Trophoblast cell (in vitro differentiated cells and primary cell): ENCODE results near the gene CD1B.

ENCODE experiments used
- DNase-seq, 2 donors: peaks; one replicate each; pipeline ENCODE4 v3.0.0-alpha.2; 2016
- H2AFZ ChIP-seq: 2 replicates; pipeline ENCODE4 v1.6.1; 2013; ENCODE audit warnings: low read length, moderate library complexity, mild to moderate bottlenecking; ENCODE audit not compliant: insufficient read depth, poor library complexity
- H2AK5ac ChIP-seq: 2 replicates; pipeline ENCODE4 v1.6.1; 2013; ENCODE audit warnings: mild to moderate bottlenecking, low read length
- H2BK120ac ChIP-seq: 2 replicates; pipeline ENCODE4 v1.6.1; 2013; ENCODE audit warnings: low read length, mild to moderate bottlenecking, moderate library complexity; ENCODE audit not compliant: insufficient read depth, poor library complexity
- H2BK12ac ChIP-seq: 2 replicates; pipeline ENCODE4 v1.6.1; 2013; ENCODE audit warnings: mild to moderate bottlenecking, low read length, moderate library complexity
- H2BK5ac ChIP-seq: 2 replicates; pipeline ENCODE4 v1.6.1; 2013; ENCODE audit warnings: low read length, low read depth, moderate library complexity, mild to moderate bottlenecking; ENCODE audit not compliant: poor library complexity
- H3K14ac ChIP-seq: 2 replicates; pipeline ENCODE4 v1.6.1; 2013; ENCODE audit warnings: mild to moderate bottlenecking, low read length
- H3K18ac ChIP-seq: 2 replicates; pipeline ENCODE4 v1.6.1; 2013; ENCODE audit warnings: mild to moderate bottlenecking, low read length
- H3K23ac ChIP-seq: 2 replicates; pipeline ENCODE4 v1.6.1; 2013; ENCODE audit warnings: low read length
- H3K27ac ChIP-seq: 2 replicates; pipeline ENCODE4 v1.5.1; 2013; ENCODE audit warnings: low read depth, mild to moderate bottlenecking, inconsistent platforms, low read length, moderate library complexity
- H3K27me3 ChIP-seq: 2 replicates; pipeline ENCODE4 v1.6.1; 2013; ENCODE audit warnings: inconsistent platforms, mild to moderate bottlenecking, low read length, moderate library complexity; ENCODE audit not compliant: insufficient read depth
- H3K36me3 ChIP-seq, 2 experiments: 1 replicate in 1 of 2; 2 replicates in 1 of 2; pipeline ENCODE4 v1.6.1; 2013; ENCODE audit warnings: low read length in 2 of 2, mild to moderate bottlenecking in 2 of 2, moderate library complexity in 1 of 2; ENCODE audit not compliant: insufficient read depth in 2 of 2, control insufficient read depth in 1 of 2
- H3K4ac ChIP-seq: 2 replicates; pipeline ENCODE4 v1.6.1; 2013; ENCODE audit warnings: low read depth, mild to moderate bottlenecking, low read length, moderate library complexity
- H3K4me1 ChIP-seq, 2 experiments: 1 replicate in 1 of 2; 2 replicates in 1 of 2; pipeline ENCODE4 v1.6.1; 2013; ENCODE audit warnings: low read length in 2 of 2, mild to moderate bottlenecking in 2 of 2, moderate library complexity in 1 of 2; ENCODE audit not compliant: insufficient read depth in 2 of 2, control insufficient read depth in 1 of 2
- H3K4me2 ChIP-seq: 2 replicates; pipeline ENCODE4 v1.6.1; 2013; ENCODE audit warnings: inconsistent platforms, mild to moderate bottlenecking, low read length, moderate library complexity
- H3K4me3 ChIP-seq: 2 replicates; pipeline ENCODE4 v1.5.1; 2013; ENCODE audit warnings: mild to moderate bottlenecking, low read depth, low read length, inconsistent platforms
- H3K79me1 ChIP-seq: one replicate; pipeline ENCODE4 v1.6.1; 2013; ENCODE audit warnings: low read length
- H3K79me2 ChIP-seq: 2 replicates; pipeline ENCODE4 v1.6.1; 2013; ENCODE audit warnings: low read length, mild to moderate bottlenecking; ENCODE audit not compliant: control insufficient read depth, insufficient read depth, poor library complexity
- H3K9ac ChIP-seq: 2 replicates; pipeline ENCODE4 v1.6.1; 2013; ENCODE audit warnings: mild to moderate bottlenecking, low read length
- H3K9me3 ChIP-seq: 2 replicates; pipeline ENCODE4 v1.6.1; 2013; ENCODE audit warnings: low read depth, mild to moderate bottlenecking, control low read depth, inconsistent platforms, low read length; ENCODE audit not compliant: insufficient read depth
- H4K12ac ChIP-seq: 2 replicates; pipeline ENCODE4 v1.6.1; 2013; ENCODE audit warnings: low read depth, mild to moderate bottlenecking, low read length, moderate library complexity
- H4K8ac ChIP-seq: 2 replicates; pipeline ENCODE4 v1.6.1; 2013; ENCODE audit warnings: low read depth, mild to moderate bottlenecking, low read length, moderate library complexity
- H4K91ac ChIP-seq: one replicate; pipeline ENCODE4 v1.6.1; 2013; ENCODE audit warnings: low read depth, mild to moderate bottlenecking, low read length, moderate library complexity
- WGBS: extraction: QIAGEN DNeasy Blood & Tissue Kit; methylation state at CpG from one replicate; pipeline ENCODE4 v1.1.7; 2013; ENCODE audit warnings: missing lambda C conversion rate; ENCODE audit not compliant: insufficient read length, insufficient coverage; ENCODE audit errors: extremely low coverage; 5-methylcytosine and 5-hydroxymethylcytosine counted together

CD1B gene

DNA sequence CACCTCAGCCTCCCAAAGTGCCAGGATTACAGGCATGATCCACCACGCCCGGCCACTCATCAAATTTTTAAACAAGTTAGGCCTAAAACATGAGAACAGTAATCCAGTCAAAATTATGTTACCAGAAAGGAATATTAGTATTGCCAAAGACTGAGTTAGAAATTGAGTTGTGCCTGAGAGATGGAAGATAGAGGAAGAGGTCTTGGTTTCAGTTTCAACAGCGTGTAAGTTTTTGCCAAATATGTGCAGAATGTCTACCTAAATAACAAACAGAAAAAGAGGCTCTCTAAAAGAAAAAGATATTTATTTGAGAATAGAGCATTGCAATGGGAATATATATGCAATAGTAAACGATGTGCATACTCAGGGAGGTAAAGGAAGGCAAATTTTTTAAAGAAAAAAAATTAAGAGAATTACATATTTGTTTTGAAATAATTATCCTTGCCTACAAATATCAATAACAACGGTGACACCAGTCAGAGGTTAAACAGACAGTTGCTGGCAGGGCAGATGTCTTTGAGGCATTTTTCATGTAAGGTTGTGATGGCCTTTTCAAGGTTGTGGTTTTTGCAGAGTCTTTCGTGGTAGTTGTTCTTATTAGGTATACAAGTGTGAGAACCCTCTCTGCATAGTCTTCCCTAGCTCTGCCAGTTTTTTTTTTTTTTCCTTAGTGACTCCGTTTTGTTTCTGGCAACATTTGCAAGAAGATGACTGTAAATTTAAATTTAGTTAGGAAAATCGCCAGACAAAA, 2.2 kb upstream of the CD1B start:
- Histone ChIP-seq H3K4me3 (no peak overlapping the region), H2BK12ac (no peak overlapping the region), H3K36me3 (no peaks in the 10 kb centered on the region), H3K9me3 (no peaks in the 10 kb centered on the region), H2BK5ac (no peak overlapping the region), H3K27ac (no peak overlapping the region), H3K79me2 (no peaks in the 10 kb centered on the region), H2BK120ac (no peak overlapping the region), H3K14ac (no peak overlapping the region), H2AK5ac (no peak overlapping the region), H3K4me1 (no peaks in the 10 kb centered on the region), H3K27me3 (no peaks in the 10 kb centered on the region), H2AFZ (no peak overlapping the region), H4K12ac (no peak overlapping the region), H4K8ac (no peak overlapping the region), H3K4ac (no peak overlapping the region), H4K91ac (no peak overlapping the region), H3K23ac (no peak overlapping the region), H3K79me1 (no peaks in the 10 kb centered on the region), H3K4me2 (no peak overlapping the region), H3K18ac (no peak overlapping the region), H3K9ac (no peak overlapping the region)
- WGBS = no CpG with 5 or more reads among the region's 8 CpGs
- no peak for DNase-seq

DNA sequence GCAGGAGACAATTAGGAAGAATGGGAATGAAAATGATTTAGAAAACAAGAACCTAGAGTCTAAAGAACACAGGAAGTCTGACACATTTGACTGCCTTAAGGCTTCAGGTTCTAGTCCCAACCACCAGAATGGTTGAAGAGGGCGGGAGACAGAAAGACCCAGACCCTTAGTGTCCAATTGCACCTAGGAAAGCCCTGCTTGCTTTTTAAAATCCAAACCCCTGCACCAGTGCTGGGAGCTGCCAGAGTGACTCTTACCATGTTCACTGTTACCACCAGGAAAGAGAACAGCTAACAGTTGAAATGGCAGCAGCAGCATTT, 265 bp downstream of the CD1B start:
- DNase-seq = no peak
- Histone ChIP-seq H4K91ac (no peak overlapping the region), H3K4me1 (no peaks in the 10 kb centered on the region), H3K23ac (no peak overlapping the region), H3K9me3 (no peaks in the 10 kb centered on the region), H3K14ac (no peak overlapping the region), H4K12ac (no peak overlapping the region), H2BK5ac (no peak overlapping the region), H3K36me3 (no peaks in the 10 kb centered on the region), H3K4me2 (no peak overlapping the region), H4K8ac (no peak overlapping the region), H2BK12ac (no peak overlapping the region), H3K4me3 (no peak overlapping the region), H3K18ac (no peak overlapping the region), H3K27me3 (no peaks in the 10 kb centered on the region), H2BK120ac (no peak overlapping the region), H3K4ac (no peak overlapping the region), H2AFZ (no peak overlapping the region), H3K9ac (no peak overlapping the region), H3K27ac (no peak overlapping the region), H3K79me2 (no peaks in the 10 kb centered on the region), H2AK5ac (no peak overlapping the region), H3K79me1 (no peaks in the 10 kb centered on the region)
- WGBS = no CpG with 5 or more reads among the region's 1 CpG

GRCh38 chr1:158330391-158331105, 783 bp downstream of the CD1B start:
- no peaks in the 10 kb centered on the region for H3K79me2 ChIP-seq
- no peaks in the 10 kb centered on the region for H3K27me3 ChIP-seq
- no peak overlapping the region for H2AK5ac ChIP-seq
- H3K23ac ChIP-seq = no peak overlapping the region
- no CpG with 5 or more reads among the region's 11 CpGs for WGBS
- H3K4me3 ChIP-seq = no peak overlapping the region
- DNase-seq = no peak
- H2BK120ac ChIP-seq = no peak overlapping the region
- H3K36me3 ChIP-seq = no peaks in the 10 kb centered on the region
- no peak overlapping the region for H2BK12ac ChIP-seq
- no peak overlapping the region for H4K12ac ChIP-seq
- H3K9me3 ChIP-seq = no peaks in the 10 kb centered on the region
- no peak overlapping the region for H2AFZ ChIP-seq
- no peak overlapping the region for H3K27ac ChIP-seq
- no peaks in the 10 kb centered on the region for H3K79me1 ChIP-seq
- no peak overlapping the region for H4K91ac ChIP-seq
- no peaks in the 10 kb centered on the region for H3K4me1 ChIP-seq
- no peak overlapping the region for H3K9ac ChIP-seq
- H4K8ac ChIP-seq = no peak overlapping the region
- no peak overlapping the region for H3K18ac ChIP-seq
- H2BK5ac ChIP-seq = no peak overlapping the region
- H3K4me2 ChIP-seq = no peak overlapping the region
- no peak overlapping the region for H3K14ac ChIP-seq
- no peak overlapping the region for H3K4ac ChIP-seq

DNA sequence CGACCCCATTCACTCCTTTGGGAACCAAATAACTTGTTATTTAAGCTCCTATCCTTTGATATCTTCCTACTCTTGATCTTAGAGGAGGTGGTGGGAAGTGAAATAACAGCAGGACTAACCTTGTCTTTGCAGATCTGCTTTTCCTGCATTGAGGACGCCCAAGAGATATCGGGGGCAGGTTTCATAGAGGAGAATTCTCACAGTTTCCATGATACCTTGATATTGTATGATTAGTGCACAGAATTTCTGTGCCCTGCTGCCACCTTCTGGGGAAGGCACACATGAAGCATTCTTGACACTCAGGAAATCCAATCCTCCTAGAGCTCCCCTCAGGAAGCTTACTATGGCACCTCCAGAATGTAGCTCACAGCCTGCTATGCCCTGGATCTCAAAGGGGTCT, 1.6 kb downstream of the CD1B start:
- no peak overlapping the region for H2AFZ ChIP-seq
- H3K27ac ChIP-seq = no peak overlapping the region

More for the DNA sequence above, 1.6 kb downstream of the CD1B start:
- Histone ChIP-seq H2BK5ac (no peak overlapping the region), H3K36me3 (no peaks in the 10 kb centered on the region), H2BK120ac (no peak overlapping the region), H3K9me3 (no peaks in the 10 kb centered on the region), H3K79me1 (no peaks in the 10 kb centered on the region), H3K79me2 (no peaks in the 10 kb centered on the region), H2BK12ac (no peak overlapping the region), H3K18ac (no peak overlapping the region), H3K4me1 (no peaks in the 10 kb centered on the region), H3K9ac (no peak overlapping the region), H3K23ac (no peak overlapping the region), H3K4me3 (no peak overlapping the region), H2AK5ac (no peak overlapping the region), H4K8ac (no peak overlapping the region), H4K12ac (no peak overlapping the region), H3K14ac (no peak overlapping the region), H3K4me2 (no peak overlapping the region), H3K4ac (no peak overlapping the region), H4K91ac (no peak overlapping the region), H3K27me3 (no peaks in the 10 kb centered on the region)
- no peak for DNase-seq
- no CpG with 5 or more reads among the region's 3 CpGs for WGBS
